HG03521 (cell line): Measurements from ENCODE around the gene EIPR1.
A peak's percentile ranks its signal among the peaks of the same experiment; 100 is the strongest.

ENCODE experiments used
- ATAC-seq: cut with Tn5 transposase; IDR thresholded peaks from one replicate; pipeline ENCODE4 v1.9.1; 2021; ENCODE audit warnings: mild to moderate bottlenecking, moderate library complexity; ENCODE audit not compliant: unreplicated experiment

EIPR1 gene

GRCh38 chr2:3377612-3378432 is at the start of gene EIPR1:
EIPR1 (minus strand) TSS chr2:3377818; CDS start chr2:3377689, 129 bp downstream.
- ATAC-seq: peak; percentile 72

- ATAC-seq: no peak
These were observed 49.7 kb upstream of the EIPR1 start for GRCh38 chr2:3427272-3427671.

GRCh38 chr2:3426615-3427014 is 49.0 kb upstream of the EIPR1 start:
- ATAC-seq: no peak

GRCh38 chr2:3424171-3424795 is 46.7 kb upstream of the EIPR1 start:
- no peak for ATAC-seq

GRCh38 chr2:3423492-3424170 is 46.0 kb upstream of the EIPR1 start:
- ATAC-seq: no peak

GRCh38 chr2:3422161-3422779 is 44.7 kb upstream of the EIPR1 start:
- no peak for ATAC-seq

- ATAC-seq: no peak
These were observed 44.0 kb upstream of the EIPR1 start for GRCh38 chr2:3421580-3421979.

- no peak for ATAC-seq
These were observed 43.3 kb upstream of the EIPR1 start for GRCh38 chr2:3420769-3421397.

GRCh38 chr2:3420076-3420768 is 42.6 kb upstream of the EIPR1 start:
- no peak for ATAC-seq

GRCh38 chr2:3418766-3419404 is 41.3 kb upstream of the EIPR1 start:
- ATAC-seq: no peak

- ATAC-seq: no peak
These were observed 36.7 kb upstream of the EIPR1 start for GRCh38 chr2:3414133-3414860.

- no peak for ATAC-seq
These were observed 36.1 kb upstream of the EIPR1 start for GRCh38 chr2:3413697-3414096.

- no peak for ATAC-seq
These were observed 33.5 kb upstream of the EIPR1 start for GRCh38 chr2:3411103-3411502.

- ATAC-seq: no peak
These were observed 32.1 kb upstream of the EIPR1 start for GRCh38 chr2:3409627-3410170.

- ATAC-seq: no peak
These were observed 31.2 kb upstream of the EIPR1 start for GRCh38 chr2:3408781-3409180.

- ATAC-seq: no peak
These were observed 28.9 kb upstream of the EIPR1 start for GRCh38 chr2:3406501-3406900.

GRCh38 chr2:3405876-3406275 is 28.3 kb upstream of the EIPR1 start:
- no peak for ATAC-seq

GRCh38 chr2:3405307-3405706 is 27.7 kb upstream of the EIPR1 start:
- ATAC-seq: no peak

GRCh38 chr2:3404349-3404894 is 26.8 kb upstream of the EIPR1 start:
- no peak for ATAC-seq
